GM10266 (cell line): ENCODE data around the gene FHIT.

Source experiments
- DNase-seq: peaks from one replicate; pipeline ENCODE4 v3.0.0; 2012; ENCODE audit errors: extremely low spot score
- TF ChIP-seq, protein P1 (sequence below): IDR thresholded peaks from 2 replicates; pipeline ENCODE4 v1.5.1; 2012; ENCODE audit warnings: mild to moderate bottlenecking, low read depth; ENCODE audit not compliant: control insufficient read depth, insufficient read depth; ENCODE audit errors: missing control alignments

Gene FHIT

DNA sequence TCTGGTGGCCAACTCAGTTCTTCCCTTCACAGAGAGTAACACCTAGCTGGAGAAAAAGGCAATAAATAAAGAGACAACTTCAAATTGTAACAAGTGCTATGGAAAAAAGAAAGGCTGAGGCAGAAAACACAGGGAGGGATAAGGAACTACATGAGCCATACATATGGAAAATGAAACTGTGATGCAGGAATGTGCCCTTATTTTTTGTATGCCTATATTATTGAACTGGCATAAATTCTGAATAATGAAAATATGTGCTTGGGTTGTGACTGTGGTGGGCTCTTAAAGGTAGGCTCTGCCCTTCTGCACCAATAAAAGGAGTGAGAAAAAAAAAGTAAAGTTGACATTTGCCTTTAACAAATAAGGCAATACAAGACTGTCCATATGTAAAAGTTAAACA is 19.6 kb downstream of the FHIT start:
- DNase-seq, result no peak
- TF ChIP-seq, protein P1, sequence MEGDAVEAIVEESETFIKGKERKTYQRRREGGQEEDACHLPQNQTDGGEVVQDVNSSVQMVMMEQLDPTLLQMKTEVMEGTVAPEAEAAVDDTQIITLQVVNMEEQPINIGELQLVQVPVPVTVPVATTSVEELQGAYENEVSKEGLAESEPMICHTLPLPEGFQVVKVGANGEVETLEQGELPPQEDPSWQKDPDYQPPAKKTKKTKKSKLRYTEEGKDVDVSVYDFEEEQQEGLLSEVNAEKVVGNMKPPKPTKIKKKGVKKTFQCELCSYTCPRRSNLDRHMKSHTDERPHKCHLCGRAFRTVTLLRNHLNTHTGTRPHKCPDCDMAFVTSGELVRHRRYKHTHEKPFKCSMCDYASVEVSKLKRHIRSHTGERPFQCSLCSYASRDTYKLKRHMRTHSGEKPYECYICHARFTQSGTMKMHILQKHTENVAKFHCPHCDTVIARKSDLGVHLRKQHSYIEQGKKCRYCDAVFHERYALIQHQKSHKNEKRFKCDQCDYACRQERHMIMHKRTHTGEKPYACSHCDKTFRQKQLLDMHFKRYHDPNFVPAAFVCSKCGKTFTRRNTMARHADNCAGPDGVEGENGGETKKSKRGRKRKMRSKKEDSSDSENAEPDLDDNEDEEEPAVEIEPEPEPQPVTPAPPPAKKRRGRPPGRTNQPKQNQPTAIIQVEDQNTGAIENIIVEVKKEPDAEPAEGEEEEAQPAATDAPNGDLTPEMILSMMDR, result no peak

DNA sequence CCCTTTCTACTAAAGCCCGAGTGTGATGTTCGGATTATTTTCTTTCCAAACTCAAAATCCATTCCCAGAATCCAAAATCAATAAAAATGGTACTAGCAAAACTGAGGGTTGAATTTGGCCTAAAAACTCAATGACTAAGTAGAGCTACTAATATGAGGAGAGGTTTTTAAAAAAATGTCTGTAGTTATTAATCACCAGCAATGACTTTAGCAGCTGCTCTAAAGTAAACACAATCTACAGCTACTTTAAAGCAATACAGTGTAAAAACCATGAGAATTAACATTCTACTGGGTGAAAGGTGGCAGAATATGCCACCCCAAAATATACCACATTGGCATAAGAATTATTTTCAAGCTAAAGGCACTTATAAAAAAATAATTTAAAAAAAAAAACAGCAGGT is 23.5 kb downstream of the FHIT start:
- DNase-seq, result no peak
- TF ChIP-seq, protein P1, result no peak

DNA sequence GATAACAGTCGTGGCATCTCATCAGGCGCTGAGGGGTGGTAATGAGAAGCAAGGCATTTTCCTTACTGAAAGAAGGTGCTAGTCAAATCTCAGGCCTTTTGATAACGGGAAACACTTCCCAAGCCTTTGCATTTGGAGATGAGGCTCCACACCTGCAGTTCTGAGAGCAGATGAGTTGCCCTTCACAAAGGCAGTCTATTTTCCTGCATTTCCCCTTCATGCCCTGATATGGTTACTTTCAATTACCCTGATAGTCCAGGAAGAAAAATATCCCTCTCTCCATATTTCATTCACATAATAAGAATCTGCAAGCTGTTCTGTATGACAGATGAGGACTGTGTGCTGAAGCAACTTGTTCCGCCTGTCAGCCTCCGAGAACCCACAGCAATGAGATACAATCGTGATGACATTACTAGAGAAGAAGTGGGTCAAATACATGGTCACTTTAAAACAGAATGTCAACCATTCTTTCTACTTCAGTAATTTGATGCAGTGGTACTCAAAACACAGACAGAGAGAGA is 25.0 kb downstream of the FHIT start:
- TF ChIP-seq, protein P1, result no peak
- DNase-seq, result no peak

DNA sequence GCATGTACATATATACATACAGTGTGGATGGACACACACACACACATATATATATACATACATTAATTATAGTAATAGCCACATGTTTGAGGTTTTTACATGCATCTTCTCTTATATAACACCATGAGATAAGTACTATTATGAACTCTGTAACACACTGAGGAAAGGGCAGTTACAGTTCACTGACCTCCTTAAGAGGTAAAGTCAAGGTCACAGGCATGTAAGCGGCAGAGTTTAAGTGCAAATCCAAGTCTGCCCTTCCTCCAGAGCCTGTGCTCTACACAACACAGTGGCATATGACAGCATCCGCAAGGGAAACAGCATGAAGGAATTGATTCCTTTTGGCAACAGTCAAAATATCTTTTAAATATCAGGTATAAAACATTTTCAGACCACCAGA is 26.4 kb downstream of the FHIT start:
- no peak for DNase-seq
- TF ChIP-seq, protein P1, result no peak

DNA sequence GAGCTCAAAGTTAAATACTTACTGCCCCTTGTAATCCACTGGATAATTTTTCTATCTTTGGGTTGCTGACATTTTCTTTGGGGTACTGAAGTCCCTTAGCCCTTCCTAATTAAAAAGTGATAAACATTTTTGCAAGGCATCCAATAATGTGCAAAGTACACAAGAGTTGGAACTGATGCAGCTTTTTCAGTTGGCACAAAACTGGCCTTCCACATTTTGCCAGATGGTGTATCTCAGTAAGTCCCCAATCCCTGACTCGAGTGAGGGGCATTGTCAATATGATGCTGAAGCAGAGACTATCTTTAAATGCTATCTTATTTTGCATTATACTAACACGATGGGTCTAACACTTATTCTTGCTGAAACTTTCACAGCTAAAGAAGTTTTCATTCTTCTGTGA is 27.8 kb downstream of the FHIT start:
- no peak for DNase-seq
- TF ChIP-seq, protein P1, result no peak

DNA sequence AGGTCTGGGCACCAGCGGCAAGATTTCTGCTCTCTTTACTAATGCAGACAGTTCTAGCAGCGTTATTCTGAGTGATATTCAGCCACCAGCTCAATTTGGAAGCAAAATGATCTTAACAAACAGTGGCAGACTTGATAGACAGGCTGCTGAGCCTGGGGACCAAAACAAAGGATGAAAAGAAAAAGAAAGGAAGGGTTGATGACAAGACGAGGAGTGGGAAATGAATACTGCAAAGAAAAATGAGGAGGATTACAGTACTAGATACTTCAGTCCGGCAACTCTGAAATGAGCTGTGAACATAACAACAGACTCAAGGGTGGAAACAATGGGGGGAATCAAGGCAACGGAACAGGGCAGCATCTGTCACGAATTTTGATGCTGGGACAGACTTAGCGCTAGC is 28.8 kb downstream of the FHIT start:
- DNase-seq, result no peak
- TF ChIP-seq, protein P1, result no peak

DNA sequence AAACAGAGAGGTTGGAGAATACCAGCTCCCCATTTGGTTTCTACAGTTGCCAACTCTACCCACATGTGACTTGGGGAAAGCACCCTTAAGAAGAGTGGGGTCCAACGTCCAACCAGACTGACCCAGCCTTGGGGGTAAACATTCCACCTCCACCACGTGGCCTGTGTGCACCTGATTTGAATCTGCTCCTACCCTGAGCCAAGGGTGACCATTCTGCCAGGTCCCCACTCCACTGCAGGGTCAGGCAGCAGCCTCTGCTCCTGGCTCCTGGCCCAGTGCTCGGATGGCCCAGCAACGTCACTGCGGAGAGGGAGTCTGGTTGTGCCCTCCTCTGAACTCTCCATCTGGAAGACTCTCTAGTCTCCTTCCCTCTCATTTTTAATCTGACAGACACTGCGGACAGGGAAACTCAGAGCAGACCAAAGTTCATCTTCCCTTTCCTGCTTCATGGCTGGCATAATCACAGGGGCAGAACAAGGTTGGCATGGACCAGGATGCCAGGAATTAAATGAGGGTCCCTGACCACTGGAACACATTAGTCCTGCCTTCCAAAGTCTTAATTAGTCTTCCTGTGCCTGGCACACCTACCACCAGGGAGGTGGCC is 29.4 kb downstream of the FHIT start:
- DNase-seq, result no peak
- TF ChIP-seq, protein P1, result no peak
